ENCODE results near the gene IRF1.

IRF1 gene

GRCh38 chr5:132435447-132435846 lies 55.1 kb downstream of the IRF1 start:
- DNase-seq = no peak

GRCh38 chr5:132434416-132435286 lies 55.9 kb downstream of the IRF1 start:
- no peak for DNase-seq

GRCh38 chr5:132433141-132433540 lies 57.4 kb downstream of the IRF1 start:
- no peak for DNase-seq

GRCh38 chr5:132431632-132432031 lies 58.9 kb downstream of the IRF1 start:
- no peak for DNase-seq

All from femur (tissue), 1 donor.